Mesendoderm (in vitro differentiated cells): Measurements from ENCODE around the gene GABBR2.

Experiments used
- DNase-seq: peaks from one replicate; pipeline ENCODE4 v3.0.0; 2013
- H2AK5ac ChIP-seq: 2 replicates; pipeline ENCODE4 v1.6.1; 2013; ENCODE audit warnings: low read length, inconsistent platforms
- H2BK120ac ChIP-seq: 2 replicates; pipeline ENCODE4 v1.6.1; 2013; ENCODE audit warnings: low read depth, mild to moderate bottlenecking, low read length, moderate library complexity, mixed read lengths
- H2BK15ac ChIP-seq: replicated peaks from 2 replicates; pipeline ENCODE4 v1.6.1; 2013; ENCODE audit warnings: low read depth, mild to moderate bottlenecking, moderate library complexity
- H2BK5ac ChIP-seq: 2 replicates; pipeline ENCODE4 v1.6.1; 2013; ENCODE audit warnings: low read length, inconsistent platforms
- H3K18ac ChIP-seq: 2 replicates; pipeline ENCODE4 v1.6.1; 2013; ENCODE audit warnings: mild to moderate bottlenecking, low read length, mixed read lengths
- H3K23ac ChIP-seq: one replicate; pipeline ENCODE4 v1.6.1; 2013; ENCODE audit warnings: low read length
- H3K27ac ChIP-seq: 2 replicates; pipeline ENCODE4 v1.5.1; 2013; ENCODE audit warnings: low read depth, mild to moderate bottlenecking, inconsistent platforms, low read length, moderate library complexity
- H3K27me3 ChIP-seq: 2 replicates; pipeline ENCODE4 v1.6.1; 2013; ENCODE audit warnings: low read length, control low read depth, mild to moderate bottlenecking, inconsistent platforms; ENCODE audit not compliant: insufficient read depth, poor library complexity
- H3K36me3 ChIP-seq: 2 replicates; pipeline ENCODE4 v1.6.1; 2013; ENCODE audit warnings: low read length, inconsistent platforms; ENCODE audit not compliant: control insufficient read depth, insufficient read depth
- H3K4ac ChIP-seq: one replicate; pipeline ENCODE4 v1.6.1; 2013; ENCODE audit warnings: low read depth, mild to moderate bottlenecking, low read length, moderate library complexity
- H3K4me1 ChIP-seq: 2 replicates; pipeline ENCODE4 v1.6.1; 2013; ENCODE audit warnings: low read depth, low read length, inconsistent platforms; ENCODE audit not compliant: control insufficient read depth
- H3K4me2 ChIP-seq: 2 replicates; pipeline ENCODE4 v1.6.1; 2013; ENCODE audit warnings: low read length
- H3K4me3 ChIP-seq: 2 replicates; pipeline ENCODE4 v1.5.1; 2013; ENCODE audit warnings: mild to moderate bottlenecking, low read length
- H3K56ac ChIP-seq: one replicate; pipeline ENCODE4 v1.6.1; 2013; ENCODE audit warnings: low read length
- H3K79me1 ChIP-seq: 2 replicates; pipeline ENCODE4 v1.6.1; 2013; ENCODE audit warnings: low read length, inconsistent platforms
- H3K79me2 ChIP-seq: 2 replicates; pipeline ENCODE4 v1.6.1; 2013; ENCODE audit warnings: mild to moderate bottlenecking, low read length; ENCODE audit not compliant: control insufficient read depth, insufficient read depth
- H3K9ac ChIP-seq: 2 replicates; pipeline ENCODE4 v1.6.1; 2013; ENCODE audit warnings: low read length, inconsistent platforms
- H4K5ac ChIP-seq: one replicate; pipeline ENCODE4 v1.6.1; 2013; ENCODE audit warnings: low read length
- H4K8ac ChIP-seq: one replicate; pipeline ENCODE4 v1.6.1; 2013; ENCODE audit warnings: low read depth, mild to moderate bottlenecking, control low read depth, low read length, moderate library complexity
- WGBS: extraction: QIAGEN DNeasy Blood & Tissue Kit; methylation state at CpG from one replicate; pipeline ENCODE4 v1.1.7; 2013; ENCODE audit warnings: low lambda C conversion rate, missing lambda C conversion rate; ENCODE audit not compliant: insufficient coverage; ENCODE audit errors: extremely low coverage; 5-methylcytosine and 5-hydroxymethylcytosine counted together

GABBR2 gene

GRCh38 chr9:98281281-98281680 is 427.5 kb downstream of the GABBR2 start:
- Histone ChIP-seq H2AK5ac (no peak overlapping the region), H3K27me3 (no peaks in the 10 kb centered on the region), H3K4me2 (no peak overlapping the region), H2BK120ac (no peak overlapping the region), H3K36me3 (no peaks in the 10 kb centered on the region), H4K8ac (no peak overlapping the region), H2BK5ac (peak overlapping the region; percentile 18), H4K5ac (no peak overlapping the region), H3K79me1 (no peaks in the 10 kb centered on the region), H3K56ac (no peak overlapping the region), H3K9ac (no peak overlapping the region), H3K18ac (peak overlapping the region; percentile 61), H2BK15ac (peak overlapping the region; percentile 23), H3K23ac (no peak overlapping the region), H3K4ac (peak overlapping the region; percentile 18), H3K27ac (no peak overlapping the region), H3K79me2 (no peaks in the 10 kb centered on the region), H3K4me1 (peaks cover 2% of the 10 kb centered on the region), H3K4me3 (no peak overlapping the region)
- DNase-seq: no peak
- no CpG with 5 or more reads among the region's 1 CpG for WGBS

- no peaks in the 10 kb centered on the region for H3K79me2 ChIP-seq
- H4K5ac ChIP-seq: no peak overlapping the region
- no peaks in the 10 kb centered on the region for H3K27me3 ChIP-seq
- no peak overlapping the region for H3K4me3 ChIP-seq
- H3K9ac ChIP-seq: no peak overlapping the region
- no peak overlapping the region for H2BK15ac ChIP-seq
- peak overlapping the region; percentile 85 for H3K18ac ChIP-seq
- no peak overlapping the region for H2BK5ac ChIP-seq
- H4K8ac ChIP-seq: no peak overlapping the region
- no peak overlapping the region for H3K27ac ChIP-seq
- no peaks in the 10 kb centered on the region for H3K79me1 ChIP-seq
- H3K36me3 ChIP-seq: no peaks in the 10 kb centered on the region
- H3K23ac ChIP-seq: no peak overlapping the region
- no peak overlapping the region for H3K4me2 ChIP-seq
- peaks cover 2% of the 10 kb centered on the region for H3K4me1 ChIP-seq
- no peak overlapping the region for H3K56ac ChIP-seq
- no CpG with 5 or more reads among the region's 6 CpGs for WGBS
- DNase-seq: peak; percentile 93
- no peak overlapping the region for H2AK5ac ChIP-seq
- peak overlapping the region; percentile 74 for H3K4ac ChIP-seq
- no peak overlapping the region for H2BK120ac ChIP-seq
These were observed 428.2 kb downstream of the GABBR2 start for GRCh38 chr9:98280574-98280973.

- Histone ChIP-seq H3K18ac (peak overlapping the region; percentile 85), H3K27me3 (no peaks in the 10 kb centered on the region), H3K4ac (peak overlapping the region; percentile 74), H3K4me2 (no peak overlapping the region), H3K36me3 (no peaks in the 10 kb centered on the region), H3K4me1 (peaks cover 2% of the 10 kb centered on the region), H2AK5ac (peak overlapping the region; percentile 92), H2BK15ac (no peak overlapping the region), H3K79me2 (no peaks in the 10 kb centered on the region), H3K23ac (no peak overlapping the region), H3K56ac (peak overlapping the region; percentile 77), H3K9ac (no peak overlapping the region), H4K5ac (no peak overlapping the region), H4K8ac (no peak overlapping the region), H3K27ac (peak overlapping the region; percentile 19), H3K4me3 (no peak overlapping the region), H2BK120ac (peak overlapping the region; percentile 76), H3K79me1 (no peaks in the 10 kb centered on the region), H2BK5ac (peak overlapping the region; percentile 73)
- no peak for DNase-seq
- WGBS: no CpG with 5 or more reads among the region's 2 CpGs
These were observed 428.6 kb downstream of the GABBR2 start for GRCh38 chr9:98280162-98280561.

GRCh38 chr9:98276907-98277469 is 431.7 kb downstream of the GABBR2 start:
- Histone ChIP-seq H2BK15ac (no peak overlapping the region), H2BK5ac (no peak overlapping the region), H3K4ac (no peak overlapping the region), H4K5ac (no peak overlapping the region), H2BK120ac (peak overlapping the region; percentile 47), H3K18ac (peak overlapping the region; percentile 52), H3K36me3 (no peaks in the 10 kb centered on the region), H3K79me1 (no peaks in the 10 kb centered on the region), H3K9ac (no peak overlapping the region), H3K4me2 (no peak overlapping the region), H3K27me3 (no peaks in the 10 kb centered on the region), H3K23ac (no peak overlapping the region), H3K4me3 (no peak overlapping the region), H2AK5ac (no peak overlapping the region), H3K4me1 (peaks cover 16% of the 10 kb centered on the region), H4K8ac (no peak overlapping the region), H3K56ac (no peak overlapping the region), H3K79me2 (no peaks in the 10 kb centered on the region), H3K27ac (no peak overlapping the region)
- WGBS: no CpG with 5 or more reads among the region's 10 CpGs
- no peak for DNase-seq

GRCh38 chr9:98275159-98275558 is 433.6 kb downstream of the GABBR2 start:
- no peak overlapping the region for H2BK5ac ChIP-seq
- WGBS: no CpG with 5 or more reads among the region's 2 CpGs
- peaks cover 17% of the 10 kb centered on the region for H3K4me1 ChIP-seq
- no peak overlapping the region for H4K8ac ChIP-seq
- H3K36me3 ChIP-seq: no peaks in the 10 kb centered on the region
- H3K27ac ChIP-seq: no peak overlapping the region
- no peak overlapping the region for H4K5ac ChIP-seq
- no peak overlapping the region for H3K4ac ChIP-seq
- no peak overlapping the region for H2AK5ac ChIP-seq
- H3K18ac ChIP-seq: no peak overlapping the region
- no peaks in the 10 kb centered on the region for H3K79me1 ChIP-seq
- H3K9ac ChIP-seq: no peak overlapping the region
- H3K4me3 ChIP-seq: no peak overlapping the region
- no peak overlapping the region for H2BK120ac ChIP-seq
- no peak for DNase-seq
- H2BK15ac ChIP-seq: no peak overlapping the region
- H3K23ac ChIP-seq: no peak overlapping the region
- no peak overlapping the region for H3K56ac ChIP-seq
- no peaks in the 10 kb centered on the region for H3K79me2 ChIP-seq
- no peaks in the 10 kb centered on the region for H3K27me3 ChIP-seq
- no peak overlapping the region for H3K4me2 ChIP-seq

GRCh38 chr9:98272083-98272482 is 436.7 kb downstream of the GABBR2 start:
- Histone ChIP-seq H3K79me2 (no peaks in the 10 kb centered on the region), H3K56ac (peak overlapping the region; percentile 22), H3K18ac (peak overlapping the region; percentile 99), H2BK120ac (no peak overlapping the region), H3K23ac (no peak overlapping the region), H2BK15ac (peak overlapping the region; percentile 60), H3K27ac (peak overlapping the region; percentile 72), H3K4me2 (no peak overlapping the region), H3K4me3 (no peak overlapping the region), H2AK5ac (no peak overlapping the region), H4K5ac (no peak overlapping the region), H3K9ac (no peak overlapping the region), H3K4me1 (peaks cover 16% of the 10 kb centered on the region), H3K36me3 (no peaks in the 10 kb centered on the region), H4K8ac (no peak overlapping the region), H3K4ac (peak overlapping the region; percentile 41), H3K27me3 (no peaks in the 10 kb centered on the region), H3K79me1 (no peaks in the 10 kb centered on the region), H2BK5ac (peak overlapping the region; percentile 73)
- WGBS: no CpG with 5 or more reads among the region's 3 CpGs
- DNase-seq: peak; percentile 55
